H1 (cell line): ENCODE data around the gene NDRG4. TPM values are rescaled to one million over a fixed set of nuclear protein-coding genes. Genes with fewer than 3 reads are reported as not detected.
A peak's percentile ranks its signal among the peaks of the same experiment; 100 is the strongest.

Experiments used
- BRCA1 ChIP-seq: IDR thresholded peaks from 2 replicates; pipeline ENCODE4 v1.6.1; 2012; ENCODE audit warnings: low read depth, low read length, improper control_type of control experiment
- CBX5 ChIP-seq: fragments of 300-800, 300-1000 bp; sonication (generic); IDR thresholded peaks from 2 replicates; pipeline ENCODE4 v1.7.1; 2016; ENCODE audit warnings: antibody characterized with exemption, low read length, low read depth
- CHD2 ChIP-seq: IDR thresholded peaks from 2 replicates; pipeline ENCODE4 v1.6.1; 2012; ENCODE audit warnings: low read length, improper control_type of control experiment
- FOSL1 ChIP-seq: IDR thresholded peaks from 2 replicates; pipeline ENCODE4 v1.6.1; 2011; ENCODE audit warnings: mild to moderate bottlenecking, low read depth, low read length, moderate library complexity; ENCODE audit not compliant: insufficient read depth
- GTF2F1 ChIP-seq: IDR thresholded peaks from 2 replicates; pipeline ENCODE4 v1.6.1; 2012; ENCODE audit warnings: low read depth, low read length, improper control_type of control experiment, borderline replicate concordance
- JUND ChIP-seq: IDR thresholded peaks from 2 replicates; pipeline ENCODE4 v1.6.1; 2011; ENCODE audit warnings: mild to moderate bottlenecking, improper control_type of control experiment, low read length
- MAFK ChIP-seq: IDR thresholded peaks from 2 replicates; pipeline ENCODE4 v1.6.1; 2012; ENCODE audit warnings: low read depth, mild to moderate bottlenecking, improper control_type of control experiment, low read length
- NRF1 ChIP-seq: IDR thresholded peaks from 2 replicates; pipeline ENCODE4 v1.6.1; 2011; ENCODE audit warnings: mild to moderate bottlenecking, low read depth, low read length, improper control_type of control experiment
- PHF8 ChIP-seq: fragments of 200-600 bp; sonication (generic); conservative IDR thresholded peaks from 2 replicates; pipeline ENCODE4 v1.7.1; 2012; ENCODE audit warnings: low read depth, mild to moderate bottlenecking, inconsistent platforms, low read length, moderate library complexity
- RAD21 ChIP-seq, 2 experiments: IDR thresholded peaks in 1 of 2; conservative IDR thresholded peaks in 1 of 2; 2 replicates each; pipeline ENCODE4 v1.6.1; 2011; ENCODE audit warnings: low read depth in 2 of 2, low read length in 2 of 2, improper control_type of control experiment in 1 of 2, inconsistent platforms in 1 of 2, mild to moderate bottlenecking in 1 of 2, moderate library complexity in 1 of 2
- RFX5 ChIP-seq: IDR thresholded peaks from 2 replicates; pipeline ENCODE4 v1.6.1; 2011; ENCODE audit warnings: low read depth, low read length, improper control_type of control experiment, borderline replicate concordance
- RNF2 ChIP-seq: fragments of 200-900, 300-1000 bp; sonication (generic); IDR thresholded peaks from 2 replicates; pipeline ENCODE4 v1.7.1; 2016; ENCODE audit warnings: borderline replicate concordance, low read depth, mild to moderate bottlenecking, antibody characterized with exemption, low read length; ENCODE audit not compliant: poor library complexity, severe bottlenecking; ENCODE audit errors: missing control alignments
- SIRT6 ChIP-seq: IDR thresholded peaks from one replicate; pipeline ENCODE4 v1.7.1; 2012; ENCODE audit warnings: low read length, inconsistent platforms
- SRF ChIP-seq: IDR thresholded peaks from 2 replicates; pipeline ENCODE4 v1.6.1; 2011; ENCODE audit warnings: mild to moderate bottlenecking, low read depth, low read length, moderate library complexity
- TCF12 ChIP-seq: IDR thresholded peaks from 2 replicates; pipeline ENCODE4 v1.6.1; 2011; ENCODE audit warnings: low read depth, mild to moderate bottlenecking, low read length
- TEAD4 ChIP-seq: IDR thresholded peaks from 2 replicates; pipeline ENCODE4 v1.6.1; 2012; ENCODE audit warnings: low read depth, low read length, inconsistent platforms, mixed read lengths
- YY1 ChIP-seq: IDR thresholded peaks from 2 replicates; pipeline ENCODE4 v1.6.1; 2011; ENCODE audit warnings: low read depth, mild to moderate bottlenecking, low read length
- polyA plus RNA-seq, 7 experiments: library from polyadenylated mRNA; depleted of rRNA in 3 of 7; stranded (reverse) in 5 of 7; unstranded in 2 of 7; fragments of >200 nt in 5 of 7; fragments of 200-250 nt in 2 of 7; gene quantifications; 1 replicate in 5 of 7; 2 replicates in 1 of 7; 4 replicates in 1 of 7; pipeline versions ENCODE4 v1.2.1 to v1.2.3, GENCODE V29; 2011 to 2013; ENCODE audit warnings: missing spikeins in 2 of 7, mixed read lengths in 2 of 7
- total RNA-seq: library from RNA; stranded (reverse); fragmentation: NEBNext Ultra II Directional; extraction: Animal tissue kit (Norgen Biotek cat#: 25700); gene quantifications from 2 replicates; pipeline ENCODE4 v1.2.1, GENCODE V29; 2021
- TF ChIP-seq, protein P1 (sequence below): IDR thresholded peaks from 2 replicates; pipeline ENCODE4 v1.6.1; 2011; ENCODE audit warnings: low read depth, mild to moderate bottlenecking, low read length; ENCODE audit not compliant: insufficient read depth
- TF ChIP-seq, protein P2 (sequence below): IDR thresholded peaks from 2 replicates; pipeline ENCODE4 v1.6.1; 2012; ENCODE audit warnings: low read length, inconsistent platforms
- TF ChIP-seq, protein P3 (sequence below): IDR thresholded peaks from 2 replicates; pipeline ENCODE4 v1.6.1; 2011; ENCODE audit warnings: low read length, improper control_type of control experiment

Gene NDRG4
- total and polyA plus RNA-seq, 2 of the 8 experiments (the other 6 are each of a cell fraction or from before 2014, with no cell fraction given): 20.8 to 30.9 TPM

DNA sequence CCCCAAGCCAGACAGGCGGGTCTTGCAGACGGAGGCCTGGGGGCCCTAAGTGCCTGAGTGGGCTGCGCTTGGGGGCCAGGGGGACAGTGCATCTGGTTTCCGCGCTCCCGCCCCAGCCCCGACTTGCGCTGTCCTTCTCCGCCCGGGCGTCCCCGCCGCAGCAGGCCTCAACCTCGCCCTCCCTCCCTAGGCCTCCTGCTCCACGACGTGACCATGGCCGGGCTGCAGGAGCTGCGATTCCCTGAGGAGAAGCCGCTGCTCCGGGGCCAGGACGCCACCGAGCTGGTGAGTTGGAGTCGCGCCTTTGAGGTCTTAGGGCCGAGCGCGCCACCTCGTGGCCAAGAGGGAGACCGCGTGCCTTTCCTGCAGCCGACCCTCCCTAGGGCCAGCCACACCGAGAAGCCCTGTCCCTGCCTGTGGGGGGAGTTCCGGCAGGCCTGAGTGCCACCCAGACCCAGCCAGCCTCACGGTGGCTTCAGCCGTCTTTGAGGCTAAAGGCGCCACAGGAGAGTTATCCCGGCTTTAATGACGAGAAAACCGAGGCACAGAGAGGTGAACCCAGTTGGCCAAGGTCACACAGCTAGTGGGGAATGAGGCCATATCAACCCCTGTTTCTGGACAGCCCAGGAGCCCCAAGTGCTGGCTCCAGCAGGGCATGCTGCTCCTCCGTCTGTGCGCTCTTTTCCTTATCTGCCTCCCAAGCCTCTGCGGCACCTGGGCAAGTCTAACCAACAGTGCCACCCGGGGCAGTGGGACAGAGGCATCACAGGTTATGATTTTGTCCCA is 12.2 kb upstream of the NDRG4 start (continued):
- TF ChIP-seq, protein P1, sequence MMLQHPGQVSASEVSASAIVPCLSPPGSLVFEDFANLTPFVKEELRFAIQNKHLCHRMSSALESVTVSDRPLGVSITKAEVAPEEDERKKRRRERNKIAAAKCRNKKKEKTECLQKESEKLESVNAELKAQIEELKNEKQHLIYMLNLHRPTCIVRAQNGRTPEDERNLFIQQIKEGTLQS: no peak
- no peak for TF ChIP-seq TCF12
- TF ChIP-seq, protein P2, sequence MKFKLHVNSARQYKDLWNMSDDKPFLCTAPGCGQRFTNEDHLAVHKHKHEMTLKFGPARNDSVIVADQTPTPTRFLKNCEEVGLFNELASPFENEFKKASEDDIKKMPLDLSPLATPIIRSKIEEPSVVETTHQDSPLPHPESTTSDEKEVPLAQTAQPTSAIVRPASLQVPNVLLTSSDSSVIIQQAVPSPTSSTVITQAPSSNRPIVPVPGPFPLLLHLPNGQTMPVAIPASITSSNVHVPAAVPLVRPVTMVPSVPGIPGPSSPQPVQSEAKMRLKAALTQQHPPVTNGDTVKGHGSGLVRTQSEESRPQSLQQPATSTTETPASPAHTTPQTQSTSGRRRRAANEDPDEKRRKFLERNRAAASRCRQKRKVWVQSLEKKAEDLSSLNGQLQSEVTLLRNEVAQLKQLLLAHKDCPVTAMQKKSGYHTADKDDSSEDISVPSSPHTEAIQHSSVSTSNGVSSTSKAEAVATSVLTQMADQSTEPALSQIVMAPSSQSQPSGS: 0 out of 2 replicates have a peak, but pooled peaks have one; percentile 50
- TF ChIP-seq RNF2: no peak
- TF ChIP-seq BRCA1: no peak
- no peak for TF ChIP-seq SIRT6
- TF ChIP-seq FOSL1: no peak
- no peak for TF ChIP-seq SRF
- no peak for TF ChIP-seq CBX5
- TF ChIP-seq GTF2F1: no peak
- TF ChIP-seq YY1: peak; percentile 25; the same call in 1 of the 2 replicates
- 0 out of 2 replicates have a peak, but pooled peaks have one; percentile 40 for TF ChIP-seq TEAD4
- no peak for TF ChIP-seq NRF1
- TF ChIP-seq PHF8: no peak
- no peak for TF ChIP-seq CHD2
- TF ChIP-seq, protein P3, sequence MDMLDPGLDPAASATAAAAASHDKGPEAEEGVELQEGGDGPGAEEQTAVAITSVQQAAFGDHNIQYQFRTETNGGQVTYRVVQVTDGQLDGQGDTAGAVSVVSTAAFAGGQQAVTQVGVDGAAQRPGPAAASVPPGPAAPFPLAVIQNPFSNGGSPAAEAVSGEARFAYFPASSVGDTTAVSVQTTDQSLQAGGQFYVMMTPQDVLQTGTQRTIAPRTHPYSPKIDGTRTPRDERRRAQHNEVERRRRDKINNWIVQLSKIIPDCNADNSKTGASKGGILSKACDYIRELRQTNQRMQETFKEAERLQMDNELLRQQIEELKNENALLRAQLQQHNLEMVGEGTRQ: no peak
- no peak for TF ChIP-seq RFX5
- no peak for TF ChIP-seq MAFK
- peak; percentile 97 to 98 for TF ChIP-seq RAD21 (IDR thresholded peaks at IDR 0.05 in 1 of 2, conservative IDR thresholded peaks at IDR 0.05 in 1 of 2; ENCODE audit: low read depth in 2 of 2, low read length in 2 of 2)
- TF ChIP-seq JUND: peak; percentile 34; the same call in 1 of the 2 replicates
